Right lung (tissue), 10 donors: ENCODE data around the gene NAP1L2. TPM values are rescaled to one million over a fixed set of nuclear protein-coding genes. Genes with fewer than 3 reads are reported as not detected.
"Not testable (repeated sequence)": the region's sequence is repeated elsewhere in the genome, so short reads cannot be mapped to it uniquely, and the experiment has no call there.

ENCODE experiments used
- DNase-seq, 2 donors: peaks; one replicate each; pipeline ENCODE4 v3.0.0-alpha.2; 2013
- long read RNA-seq, 8 donors: transcript quantifications; one replicate each; lab custom pipeline, GENCODE V29; 2026
- polyA plus RNA-seq, 5 donors: library from polyadenylated mRNA; unstranded; fragments of 120-200 nt; gene quantifications; one replicate each; pipeline versions ENCODE4 v1.2.1 to v1.2.3, GENCODE V29; 2013; ENCODE audit warnings: inconsistent platforms in 1 of 5, low replicate concordance in 1 of 5; ENCODE audit not compliant: insufficient read length in 5 of 5, insufficient read depth in 1 of 5

The NAP1L2 gene
- under 1 TPM; 0.26 to 0.85 (median 0.52) TPM for polyA plus RNA-seq
- long read RNA-seq, donor 1: 0 reads
- long read RNA-seq, donor 2: 0 reads
- long read RNA-seq, donor 3: 0 reads
- long read RNA-seq, donor 4: 0 reads
- long read RNA-seq, donor 5, partial matches to known transcripts: 0 of 1 reads
- long read RNA-seq, donor 5, other reads (novel, unspliced or antisense): 0 of 1 reads
- long read RNA-seq, donor 6: 0 reads
- long read RNA-seq, donor 7: 0 reads
- long read RNA-seq, donor 8: 0 reads

GRCh38 chrX:73214426-73215094 lies at the start of gene NAP1L2:
TSS of gene NAP1L2 (minus strand) at chrX:73214851. CDS start at chrX:73214492, 359 bp downstream.
- no peak for DNase-seq

DNA sequence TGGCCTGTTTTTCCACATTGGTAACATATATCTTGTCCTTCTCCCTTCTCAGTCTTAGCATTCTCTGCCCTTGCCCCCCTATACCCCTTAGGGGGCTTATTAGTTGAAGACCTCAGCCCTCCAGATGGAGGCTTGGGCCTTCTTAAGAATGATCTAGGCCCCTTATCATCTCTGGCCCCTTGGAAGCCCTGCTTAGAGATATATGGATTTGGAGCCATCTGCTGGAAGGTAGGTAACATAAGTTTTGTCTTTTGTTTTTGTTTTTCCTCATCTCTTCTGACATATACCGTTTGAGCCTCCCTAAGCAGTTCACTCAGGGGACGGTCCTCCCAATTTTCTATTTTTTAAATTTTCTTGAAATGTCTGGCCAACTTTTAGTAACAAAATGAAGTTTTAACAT lies 48.3 kb upstream of the NAP1L2 start:
- no peak for DNase-seq

DNA sequence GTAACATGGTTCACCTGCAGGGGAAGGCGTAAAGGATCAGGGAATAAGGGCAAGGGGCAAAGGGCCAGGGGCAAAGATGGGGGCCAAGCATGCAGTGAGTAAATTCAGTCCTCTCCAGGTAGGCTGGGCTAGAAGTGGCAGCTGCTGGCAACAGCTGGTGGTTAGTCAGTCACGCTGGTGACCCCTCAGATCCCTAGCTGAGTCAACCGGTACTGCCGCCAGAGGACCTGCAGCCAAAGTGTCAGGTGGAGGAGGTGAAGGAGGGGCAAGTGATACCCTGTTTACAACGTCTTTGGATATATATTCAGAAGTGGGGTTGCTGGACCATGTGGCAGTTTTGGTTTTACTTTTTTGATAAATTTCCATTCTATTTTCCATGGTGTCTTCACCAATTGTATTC lies 24.6 kb upstream of the NAP1L2 start:
- no peak for DNase-seq

GRCh38 chrX:73217621-73218020 lies 3.0 kb upstream of the NAP1L2 start:
- no peak for DNase-seq

GRCh38 chrX:73215246-73215645 lies 595 bp upstream of the NAP1L2 start:
- DNase-seq: no peak

GRCh38 chrX:73213734-73214425 lies 771 bp downstream of the NAP1L2 start:
- no peak for DNase-seq

DNA sequence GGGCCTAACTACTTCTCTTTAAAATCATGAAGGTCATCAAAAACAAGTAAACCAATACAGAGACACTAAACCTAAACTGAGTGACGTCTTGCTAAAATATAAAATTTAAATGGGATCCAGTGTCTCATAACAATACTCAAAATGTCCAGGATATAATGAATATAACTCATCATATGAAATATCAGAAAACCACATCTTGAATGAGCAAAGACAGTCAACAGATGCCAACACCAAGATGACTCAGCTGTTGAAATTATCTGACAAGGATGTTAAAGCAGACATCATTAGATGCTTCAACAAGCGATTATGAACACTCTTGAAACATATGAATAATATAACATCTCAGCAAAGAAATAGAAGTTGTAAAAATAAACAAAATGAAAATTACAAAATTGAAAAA lies 8.3 kb downstream of the NAP1L2 start:
- DNase-seq: no peak

DNA sequence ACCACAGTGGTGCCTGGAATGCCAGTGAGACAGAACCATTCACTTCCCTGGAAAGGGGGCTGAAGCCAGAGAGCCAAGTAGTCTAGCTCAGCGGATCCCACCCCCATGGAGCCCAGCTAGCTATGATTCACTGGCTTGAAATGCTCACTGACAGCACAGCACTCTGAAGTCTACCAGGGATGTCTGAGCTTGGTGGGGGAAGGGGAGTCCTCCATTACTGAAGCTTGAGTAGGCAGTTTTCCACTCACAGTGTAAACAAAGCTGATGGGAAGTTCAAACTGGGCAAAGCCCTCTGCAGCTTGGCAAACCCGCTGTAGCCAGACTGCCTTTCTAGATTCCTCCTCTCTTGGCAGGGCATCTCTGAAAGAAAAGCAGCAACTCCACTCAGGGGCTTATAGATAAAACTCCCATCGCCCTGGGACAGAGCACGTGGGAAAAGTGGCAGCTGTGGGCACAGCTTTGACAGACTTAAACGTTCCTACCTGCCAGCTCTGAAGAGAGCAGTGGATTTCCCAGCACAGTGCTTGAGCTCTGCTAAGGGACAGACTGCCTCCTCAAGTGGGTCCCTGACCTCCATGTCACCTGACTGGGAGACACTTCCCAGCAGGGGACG lies 32.0 kb downstream of the NAP1L2 start:
- no peak for DNase-seq

DNA sequence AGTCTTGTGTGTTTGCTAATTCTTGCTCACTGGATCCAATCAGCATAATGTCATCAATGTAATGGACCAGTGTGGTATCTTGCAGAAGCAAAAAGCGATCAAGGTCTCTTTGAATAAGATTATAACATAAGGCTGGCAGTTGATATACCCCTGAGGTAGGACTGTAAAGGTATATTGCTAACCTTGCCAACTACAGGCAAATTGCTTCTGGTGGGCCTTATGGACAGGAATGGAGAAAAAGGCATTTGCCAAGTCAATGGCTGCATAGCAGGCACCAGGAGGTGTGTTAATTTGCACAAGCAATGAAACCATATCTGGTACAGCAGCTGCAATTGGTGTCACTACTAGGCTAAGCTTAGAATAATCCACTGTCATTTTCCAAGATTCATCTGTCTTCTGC lies 45.7 kb downstream of the NAP1L2 start:
- DNase-seq: not testable (repeated sequence)

Other genes starting within 250 kb of the NAP1L2 start
- not detected for gene PABPC1L2B, start 211.9 kb downstream of the NAP1L2 start, polyA plus RNA-seq
- gene PABPC1L2A, start 135.3 kb downstream of the NAP1L2 start, polyA plus RNA-seq: under 1 TPM in 2 of 5 donors, not detected in 3; 0.05 to 0.07 TPM
- gene CDX4, start 232.2 kb upstream of the NAP1L2 start, polyA plus RNA-seq: not detected